Measurements from ENCODE around the gene PGLYRP4. TPM values are rescaled to one million over a fixed set of nuclear protein-coding genes. Genes with fewer than 3 reads are reported as not detected.

Gene PGLYRP4, protein sequence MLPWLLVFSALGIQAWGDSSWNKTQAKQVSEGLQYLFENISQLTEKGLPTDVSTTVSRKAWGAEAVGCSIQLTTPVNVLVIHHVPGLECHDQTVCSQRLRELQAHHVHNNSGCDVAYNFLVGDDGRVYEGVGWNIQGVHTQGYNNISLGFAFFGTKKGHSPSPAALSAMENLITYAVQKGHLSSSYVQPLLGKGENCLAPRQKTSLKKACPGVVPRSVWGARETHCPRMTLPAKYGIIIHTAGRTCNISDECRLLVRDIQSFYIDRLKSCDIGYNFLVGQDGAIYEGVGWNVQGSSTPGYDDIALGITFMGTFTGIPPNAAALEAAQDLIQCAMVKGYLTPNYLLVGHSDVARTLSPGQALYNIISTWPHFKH
- total RNA-seq (2014; rRNA removed; shearing (Covaris generic)) = not detected in 2 replicates

GRCh38 chr1:153348511-153349362, at the start of gene PGLYRP4:
Gene PGLYRP4 (minus strand): TSS chr1:153348841. CDS start chr1:153347932, 909 bp downstream.
- no peak for DNase-seq (ENCODE audit: low read depth)

DNA sequence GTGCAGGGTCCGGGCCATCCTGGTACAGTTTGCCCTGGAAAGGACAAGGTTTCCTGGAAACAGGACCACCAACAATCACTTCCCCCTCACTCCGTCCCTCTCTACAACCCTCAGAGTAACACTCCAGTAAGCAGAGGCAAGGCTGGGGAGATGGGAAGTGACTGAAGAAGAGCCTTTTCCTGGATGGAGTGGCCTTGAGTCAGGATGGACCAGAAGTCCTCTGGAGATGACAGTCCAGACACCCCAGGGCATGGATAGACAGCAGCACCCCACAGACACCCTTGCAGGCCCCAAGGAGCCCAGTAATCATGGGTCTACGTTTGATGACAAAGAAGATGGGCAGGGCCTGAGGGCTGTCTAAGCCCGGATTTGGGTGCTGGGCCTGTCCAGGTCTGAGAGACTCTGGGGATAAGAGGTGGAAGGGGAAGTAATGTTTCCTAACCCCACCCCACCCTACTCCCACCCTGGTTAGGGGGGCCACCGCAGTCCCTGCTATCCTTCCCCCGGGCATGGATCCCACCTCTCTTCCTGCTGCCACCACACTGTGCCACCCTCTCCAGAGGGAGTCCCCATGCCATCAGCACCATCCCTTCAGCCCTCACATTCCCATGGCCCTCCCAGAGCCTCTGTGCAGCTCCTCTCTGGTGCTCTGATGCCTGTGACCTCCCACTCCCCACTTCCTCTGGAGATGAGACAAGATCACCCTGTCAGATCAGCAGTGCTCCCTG, 49.4 kb upstream of the PGLYRP4 start:
- DNase-seq (ENCODE audit: low read depth) = no peak

GRCh38 chr1:153397051-153397923, 48.6 kb upstream of the PGLYRP4 start:
- no peak for DNase-seq (ENCODE audit: low read depth)

DNA sequence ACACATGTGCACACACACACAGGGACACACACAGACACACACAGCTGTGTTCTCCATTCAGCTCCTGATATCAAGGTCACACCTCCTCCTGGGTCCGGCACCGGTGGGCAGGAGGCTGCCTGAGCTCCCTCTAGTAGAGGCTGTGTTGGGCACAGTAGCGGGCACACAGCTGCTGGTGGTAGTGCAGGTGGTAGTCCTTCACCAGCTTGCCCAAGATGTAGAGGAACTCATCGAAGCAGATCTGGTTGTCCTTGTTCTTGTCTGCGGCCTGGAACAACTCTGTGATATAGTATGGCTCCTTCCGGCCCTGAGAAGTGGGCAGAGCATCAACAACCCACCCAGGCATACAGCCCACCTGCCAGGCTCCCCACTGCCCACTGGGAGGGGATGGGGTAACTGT, 47.8 kb upstream of the PGLYRP4 start:
- DNase-seq (ENCODE audit: low read depth) = no peak

DNA sequence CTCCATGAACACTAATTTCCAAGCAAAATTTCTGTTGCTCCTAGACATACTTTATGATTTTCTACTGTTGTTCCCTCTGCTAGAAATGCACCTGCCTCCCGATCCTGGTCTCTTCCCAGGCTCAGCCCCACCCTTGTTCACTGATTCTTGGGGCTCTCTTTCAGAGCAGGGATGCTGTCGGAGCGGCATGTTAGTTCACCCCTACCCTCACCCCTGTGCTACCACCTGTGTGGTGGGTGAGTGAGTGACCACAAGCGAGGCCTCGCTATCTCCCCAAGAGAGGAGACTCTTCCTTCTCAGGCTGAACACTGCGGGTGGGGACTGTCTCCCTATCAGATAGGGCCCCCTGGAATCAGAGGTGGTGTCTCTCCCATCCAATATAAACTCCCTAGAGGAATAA, 47.1 kb upstream of the PGLYRP4 start:
- DNase-seq (ENCODE audit: low read depth) = no peak

DNA sequence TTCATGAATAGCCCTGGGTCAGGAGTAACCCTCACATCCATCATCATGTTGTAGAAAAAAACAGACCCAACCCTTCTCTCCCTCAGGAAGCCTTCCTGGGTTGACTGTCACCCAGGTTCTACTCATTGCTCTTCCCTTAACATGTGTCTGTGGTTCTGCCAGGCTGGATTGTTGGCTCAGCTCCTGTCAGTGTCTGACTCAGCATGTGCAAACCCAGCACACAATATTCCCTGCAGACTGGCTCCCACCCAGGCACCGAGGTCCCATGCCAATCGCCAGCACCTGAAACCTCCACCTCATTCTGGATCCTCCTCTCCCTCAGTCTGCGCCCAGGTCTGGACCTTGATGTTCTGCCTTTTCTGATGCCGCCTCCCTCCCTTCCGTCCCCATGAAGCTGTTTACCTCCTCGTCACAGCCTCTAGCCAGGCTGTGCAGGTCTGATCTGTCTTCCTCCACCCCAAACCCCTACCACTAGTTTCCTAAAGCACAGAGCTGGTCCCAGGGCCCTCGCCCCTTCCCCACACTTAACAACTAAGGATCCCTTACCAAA, 46.6 kb upstream of the PGLYRP4 start:
- peak; percentile 33 for DNase-seq (ENCODE audit: low read depth)

GRCh38 chr1:153394391-153394790, 45.8 kb upstream of the PGLYRP4 start:
- DNase-seq (ENCODE audit: low read depth) = no peak

DNA sequence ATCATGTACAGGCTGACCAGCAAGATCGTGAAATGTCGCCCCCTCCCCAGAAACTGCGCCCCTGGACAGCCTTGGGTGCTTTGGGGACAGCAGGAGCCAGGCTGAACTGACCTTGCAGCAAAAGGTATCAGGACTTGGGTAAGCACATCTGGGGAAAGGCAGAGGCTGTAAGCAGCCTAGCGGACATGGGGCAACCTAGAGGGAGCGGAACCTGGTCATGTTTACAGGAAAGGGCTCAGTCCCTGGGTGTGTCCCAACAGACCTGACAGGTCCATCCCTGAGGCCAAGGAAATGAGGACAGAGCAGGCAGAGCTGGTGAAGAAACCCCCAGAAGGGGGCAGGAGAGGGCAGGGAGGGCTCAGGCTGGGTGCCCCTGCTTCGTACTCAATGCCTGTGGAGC, 45.3 kb upstream of the PGLYRP4 start:
- DNase-seq (ENCODE audit: low read depth) = no peak

DNA sequence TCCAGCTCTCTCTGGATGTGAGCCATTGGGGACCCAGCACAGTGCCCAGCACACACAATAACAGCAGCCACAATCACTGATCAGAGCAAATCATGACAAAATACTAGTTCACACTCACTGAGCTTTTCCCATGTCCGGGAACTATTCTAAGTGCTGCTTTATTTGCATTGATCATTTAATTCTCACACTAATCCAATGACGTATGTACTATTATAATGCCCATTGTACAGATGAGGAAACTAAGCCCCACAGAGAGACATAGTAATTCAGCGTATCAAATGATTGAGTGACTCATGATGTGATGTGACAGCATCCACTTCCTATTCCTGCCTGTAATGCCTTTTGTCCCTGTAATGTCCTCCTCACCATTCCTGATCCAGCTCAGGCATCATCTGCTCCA, 44.2 kb upstream of the PGLYRP4 start:
- no peak for DNase-seq (ENCODE audit: low read depth)

DNA sequence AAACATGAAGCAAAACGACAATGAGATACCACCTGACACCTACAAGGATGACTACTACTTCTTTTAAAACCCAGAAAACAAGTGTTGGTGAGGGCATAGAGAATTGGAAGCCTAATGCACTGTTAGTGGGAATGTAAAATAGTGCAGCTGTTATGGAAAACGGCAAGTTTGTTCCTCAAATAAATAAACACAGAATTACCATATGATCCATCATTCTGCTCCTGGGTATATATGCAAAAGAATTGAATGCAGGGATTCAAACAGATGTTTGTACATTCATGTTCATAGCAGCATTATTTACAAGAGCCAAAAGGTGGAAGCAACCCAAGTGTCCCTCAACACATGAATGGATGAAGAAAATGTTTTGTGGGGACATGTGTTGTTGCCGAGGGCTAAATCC, 43.6 kb upstream of the PGLYRP4 start:
- DNase-seq (ENCODE audit: low read depth) = peak; percentile 9

DNA sequence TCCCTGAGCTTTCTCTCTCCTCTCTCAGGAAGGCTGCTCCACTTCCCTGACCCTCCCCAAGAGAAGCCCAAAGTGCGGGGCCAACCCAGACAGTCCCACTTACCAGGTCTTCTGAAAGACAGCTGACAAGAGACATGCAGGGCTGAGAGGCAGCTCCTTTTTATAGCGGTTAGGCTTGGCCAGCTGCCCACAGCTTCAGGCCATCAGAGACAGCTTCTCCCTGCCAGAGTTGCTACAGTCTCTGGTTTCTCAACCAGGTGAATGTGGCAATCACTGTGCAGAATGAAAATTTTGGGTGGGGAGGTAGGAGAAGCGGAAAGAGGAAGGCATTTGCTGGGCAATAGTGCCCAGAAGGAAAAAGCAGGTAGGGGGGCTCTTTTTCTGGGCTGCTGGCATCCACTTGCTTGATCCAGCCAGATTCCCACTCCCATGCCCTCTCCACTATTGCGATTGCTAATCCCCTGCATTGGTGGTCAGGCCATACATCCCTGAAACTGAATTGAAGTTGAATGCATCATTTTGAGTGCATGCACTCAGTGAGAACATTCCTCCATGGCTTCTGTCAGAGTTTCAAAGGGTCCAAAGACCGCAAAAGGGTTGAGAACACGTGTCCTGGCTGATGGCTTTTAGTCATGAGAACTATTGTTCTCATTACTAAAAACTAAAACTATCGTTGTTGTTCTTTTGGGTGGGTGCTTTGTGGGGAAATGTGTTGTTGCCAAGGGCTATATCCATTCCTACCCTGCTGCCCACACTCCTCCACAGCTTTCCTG, 42.5 kb upstream of the PGLYRP4 start, which contains the start of gene S100A8:
Gene S100A8, minus strand, starts transcription at position 136 of the 773 bp plus-strand sequence. CDS start 538 bp downstream, outside the sequence.
- peak; percentile 51 for DNase-seq (ENCODE audit: low read depth)

GRCh38 chr1:153389973-153390879, 41.6 kb upstream of the PGLYRP4 start:
- no peak for DNase-seq (ENCODE audit: low read depth)

GRCh38 chr1:153389401-153389800, 40.8 kb upstream of the PGLYRP4 start:
- no peak for DNase-seq (ENCODE audit: low read depth)

DNA sequence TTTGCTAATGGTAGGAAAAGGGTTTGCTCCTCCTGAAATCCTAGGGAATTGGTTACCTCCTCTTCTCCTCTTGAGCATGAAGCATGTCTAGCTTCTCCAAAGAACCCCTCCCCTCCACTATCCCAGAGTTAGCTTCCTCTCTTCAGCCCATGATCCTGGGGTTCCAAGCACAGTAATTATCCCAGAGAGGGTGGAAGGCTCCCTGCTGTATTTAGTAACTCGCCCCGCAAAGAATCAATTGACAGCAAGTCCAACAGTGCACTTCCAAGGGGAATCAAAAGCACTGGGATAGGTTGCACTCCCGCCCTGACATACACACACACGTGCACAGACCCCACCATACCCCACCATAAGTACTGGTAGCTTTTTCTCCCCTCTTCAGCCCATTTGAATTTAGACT, 39.1 kb upstream of the PGLYRP4 start:
- no peak for DNase-seq (ENCODE audit: low read depth)

DNA sequence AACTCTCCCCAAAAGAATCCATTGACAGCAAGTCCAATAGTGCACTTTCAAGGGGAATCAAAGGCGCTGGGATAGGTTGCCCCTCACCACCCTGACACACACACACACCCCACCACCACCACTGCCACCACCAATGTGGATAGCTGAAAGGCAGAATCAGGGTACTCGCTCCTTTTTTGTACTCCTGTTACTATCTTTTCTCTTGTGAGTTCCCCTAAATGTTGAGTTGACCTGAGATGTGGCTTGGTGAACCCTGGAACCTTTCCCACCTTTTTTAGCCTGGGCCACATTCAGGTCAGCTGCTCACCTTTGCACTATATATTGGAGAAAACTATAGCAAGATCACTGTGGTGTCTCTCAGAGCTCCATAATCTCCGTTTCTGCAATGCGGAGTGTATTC, 38.4 kb upstream of the PGLYRP4 start:
- DNase-seq (ENCODE audit: low read depth) = no peak

GRCh38 chr1:153386500-153386901, 37.9 kb upstream of the PGLYRP4 start:
- DNase-seq (ENCODE audit: low read depth) = peak; percentile 75

GRCh38 chr1:153384958-153385580, 36.4 kb upstream of the PGLYRP4 start:
- no peak for DNase-seq (ENCODE audit: low read depth)

DNA sequence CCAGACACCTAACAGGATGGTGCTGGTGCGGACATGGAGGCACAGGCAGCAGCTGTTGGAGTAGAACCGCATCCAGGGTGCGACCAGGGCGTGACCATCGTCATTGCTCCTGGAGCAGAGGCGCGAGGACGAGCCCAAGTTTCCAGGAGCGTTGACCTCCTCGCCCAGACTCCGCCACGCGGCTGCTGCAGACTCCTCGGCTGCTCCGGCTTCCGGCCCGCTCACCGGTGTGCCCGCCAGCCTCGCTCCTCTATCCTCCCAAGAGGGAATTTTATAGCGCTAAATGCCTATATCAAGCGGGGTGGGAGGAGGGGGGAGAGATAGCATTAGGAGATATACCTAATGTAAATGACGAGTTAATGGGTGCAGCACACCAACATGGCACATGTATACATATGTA, 32.1 kb upstream of the PGLYRP4 start:
- DNase-seq (ENCODE audit: low read depth) = no peak
